ENCODE measurements around the gene NKAP.

NKAP gene

GRCh38 chrX:119943185-119943988, at the start of gene NKAP:
NKAP (minus strand) TSS chrX:119943751; CDS start chrX:119943605, 146 bp downstream.
- no peak for TF ChIP-seq CTCF (IDR thresholded peaks at IDR 0.05; ENCODE audit: borderline replicate concordance, control extremely low read depth, extremely low read depth, insufficient read depth, missing control alignments)
- peak; percentile 75 for DNase-seq (ENCODE audit: low spot score)
- in situ Hi-C loops (cut with MboI; ENCODE audit: low sequenced_read_pairs, unreplicated experiment): no loop called here

- no peak for TF ChIP-seq CTCF (IDR thresholded peaks at IDR 0.05; ENCODE audit: borderline replicate concordance, control extremely low read depth, extremely low read depth, insufficient read depth, missing control alignments)
- in situ Hi-C loops (cut with MboI; ENCODE audit: low sequenced_read_pairs, unreplicated experiment): loop anchor here (25.0 kb wide), 1 partner anchor 146 kb away; no protein-coding TSS in a partner anchor
- peak; percentile 59 for DNase-seq (ENCODE audit: low spot score)
These were observed 47.6 kb upstream of the NKAP start for GRCh38 chrX:119991005-119991787.

GRCh38 chrX:119990556-119991004, 47.0 kb upstream of the NKAP start:
- in situ Hi-C loops (cut with MboI; ENCODE audit: low sequenced_read_pairs, unreplicated experiment): loop anchor here (25.0 kb wide), 1 partner anchor 147 kb away; no protein-coding TSS in a partner anchor
- no peak for DNase-seq (ENCODE audit: low spot score)
- no peak for TF ChIP-seq CTCF (IDR thresholded peaks at IDR 0.05; ENCODE audit: borderline replicate concordance, control extremely low read depth, extremely low read depth, insufficient read depth, missing control alignments)

- no peak for DNase-seq (ENCODE audit: low spot score)
- in situ Hi-C loops (cut with MboI; ENCODE audit: low sequenced_read_pairs, unreplicated experiment): loop anchor here (25.0 kb wide), 1 partner anchor 147 kb away; no protein-coding TSS in a partner anchor
- TF ChIP-seq CTCF (IDR thresholded peaks at IDR 0.05; ENCODE audit: borderline replicate concordance, control extremely low read depth, extremely low read depth, insufficient read depth, missing control alignments): no peak
These were observed 46.5 kb upstream of the NKAP start for GRCh38 chrX:119989905-119990555.

GRCh38 chrX:119986203-119986602, 42.7 kb upstream of the NKAP start:
- DNase-seq (ENCODE audit: low spot score): no peak
- no peak for TF ChIP-seq CTCF (IDR thresholded peaks at IDR 0.05; ENCODE audit: borderline replicate concordance, control extremely low read depth, extremely low read depth, insufficient read depth, missing control alignments)
- in situ Hi-C loops (cut with MboI; ENCODE audit: low sequenced_read_pairs, unreplicated experiment): loop anchor here (25.0 kb wide), 1 partner anchor 151 kb away; no protein-coding TSS in a partner anchor

GRCh38 chrX:119984652-119985051, 41.1 kb upstream of the NKAP start:
- no peak for TF ChIP-seq CTCF (IDR thresholded peaks at IDR 0.05; ENCODE audit: borderline replicate concordance, control extremely low read depth, extremely low read depth, insufficient read depth, missing control alignments)
- DNase-seq (ENCODE audit: low spot score): no peak
- in situ Hi-C loops (cut with MboI; ENCODE audit: low sequenced_read_pairs, unreplicated experiment): loop anchor here (25.0 kb wide), 1 partner anchor 153 kb away; no protein-coding TSS in a partner anchor
